ENCODE measurements around the gene FDX2. TPM values are rescaled to one million over a fixed set of nuclear protein-coding genes. Genes with fewer than 3 reads are reported as not detected.
A peak's percentile ranks its signal among the peaks of the same experiment; 100 is the strongest.

The FDX2 gene
- total RNA-seq, 3 donors from 2014 or later (not counting 1 experiment from before 2014, with no cell fraction given) = 1.7 to 4.1 (median 4.0) TPM

GRCh38 chr19:10288662-10289166 lies 27.1 kb downstream of the FDX2 start:
- Mint-ChIP-seq H3K9me3 (no peaks in the 10 kb centered on the region), H3K27ac (peak overlapping the region; percentile 23 to 63), H3K4me3 (peak overlapping the region; percentile 86), H3K27me3 (ENCODE audit: low read depth in 2 of 2) (peaks cover 7 to 40% of the 10 kb centered on the region in 2 donors), H3K4me1 (peaks cover 50 to 69% of the 10 kb centered on the region in 2 donors), H3K36me3 (peaks cover 10% of the 10 kb centered on the region)
- peak in 1 of 2 donors; percentile 45 for DNase-seq
- intact Hi-C loops (cut with micrococcal nuclease) = no loop called here
- peaks cover 24% of the 10 kb centered on the region for H3K36me3 ChIP-seq (ENCODE audit: control insufficient read depth, insufficient read depth, low read length)
- under 1% methylated on average over 22 of the region's 23 CpGs for WGBS (ENCODE audit: insufficient coverage)
- H3K4me1 ChIP-seq (ENCODE audit: control insufficient read depth, insufficient read depth, low read length) = peaks cover 81% of the 10 kb centered on the region
- H3K27ac ChIP-seq (ENCODE audit: low read length) = no peak overlapping the region
- peak overlapping the region; percentile 37 for H3K4me3 ChIP-seq (ENCODE audit: low read length)
- peaks cover 53% of the 10 kb centered on the region for H3K27me3 ChIP-seq (ENCODE audit: control insufficient read depth, insufficient read depth, low read length)
- H3K9me3 ChIP-seq (ENCODE audit: control insufficient read depth, insufficient read depth, low read length) = no peaks in the 10 kb centered on the region
- ATAC-seq = no peak
- no peak for TF ChIP-seq CTCF (IDR thresholded peaks at IDR 0.05)

- peak in 1 of 2 donors; percentile 50 for DNase-seq
- Mint-ChIP-seq H3K36me3 (peaks cover 10% of the 10 kb centered on the region), H3K9me3 (no peaks in the 10 kb centered on the region), H3K27ac (peak within 1 kb of the TSS; percentile 24 to 79), H3K4me1 (peaks cover 36 to 54% of the 10 kb centered on the region in 2 donors), H3K27me3 (ENCODE audit: low read depth in 2 of 2) (peaks cover 0 to 31% of the 10 kb centered on the region in 2 donors), H3K4me3 (peak within 1 kb of the TSS; percentile 59)
- H3K27ac ChIP-seq (ENCODE audit: low read length) = no peak within 1 kb of the TSS
- intact Hi-C loops (cut with micrococcal nuclease) = no loop called here
- peaks cover 31% of the 10 kb centered on the region for H3K36me3 ChIP-seq (ENCODE audit: control insufficient read depth, insufficient read depth, low read length)
- H3K4me1 ChIP-seq (ENCODE audit: control insufficient read depth, insufficient read depth, low read length) = peaks cover 64% of the 10 kb centered on the region
- peaks cover 39% of the 10 kb centered on the region for H3K27me3 ChIP-seq (ENCODE audit: control insufficient read depth, insufficient read depth, low read length)
- no peak within 1 kb of the TSS for H3K4me3 ChIP-seq (ENCODE audit: low read length)
- no peaks in the 10 kb centered on the region for H3K9me3 ChIP-seq (ENCODE audit: control insufficient read depth, insufficient read depth, low read length)
- TF ChIP-seq CTCF (IDR thresholded peaks at IDR 0.05) = no peak
- no peak for ATAC-seq
- 5% methylated on average over 59 of the region's 59 CpGs for WGBS (ENCODE audit: insufficient coverage)
Measured at GRCh38 chr19:10286803-10287737, 28.7 kb downstream of the FDX2 start, which contains the start of gene ICAM4. TSS of gene ICAM4 (plus strand) at chr19:10286955. CDS start at chr19:10287013, 58 bp downstream.

- H3K27me3 Mint-ChIP-seq (ENCODE audit: low read depth in 2 of 2) = peaks cover 0 to 21% of the 10 kb centered on the region in 2 donors
- DNase-seq (no peak), ATAC-seq (no peak)
- no peaks in the 10 kb centered on the region for H3K9me3 Mint-ChIP-seq
- H3K36me3 ChIP-seq (ENCODE audit: control insufficient read depth, insufficient read depth, low read length) = peaks cover 31% of the 10 kb centered on the region
- no peak overlapping the region for H3K4me3 Mint-ChIP-seq
- H3K27ac ChIP-seq (ENCODE audit: low read length) = no peak overlapping the region
- whole genome bisulfite sequencing (ENCODE audit: insufficient coverage) = 87% methylated on average over 3 of the region's 4 CpGs
- TF ChIP-seq CTCF (IDR thresholded peaks at IDR 0.05) = no peak
- intact Hi-C loops (cut with micrococcal nuclease) = no loop called here
- H3K36me3 Mint-ChIP-seq = peaks cover 10% of the 10 kb centered on the region
- H3K4me1 ChIP-seq (ENCODE audit: control insufficient read depth, insufficient read depth, low read length) = peaks cover 55% of the 10 kb centered on the region
- peak overlapping the region in 1 of 2 donors; percentile 79 for H3K27ac Mint-ChIP-seq
- H3K9me3 ChIP-seq (ENCODE audit: control insufficient read depth, insufficient read depth, low read length) = no peaks in the 10 kb centered on the region
- H3K4me3 ChIP-seq (ENCODE audit: low read length) = no peak overlapping the region
- H3K27me3 ChIP-seq (ENCODE audit: control insufficient read depth, insufficient read depth, low read length) = peaks cover 29% of the 10 kb centered on the region
- H3K4me1 Mint-ChIP-seq = peaks cover 22 to 39% of the 10 kb centered on the region in 2 donors
Measured at GRCh38 chr19:10285393-10285792, 30.4 kb downstream of the FDX2 start.

Data from natural killer cell (primary cell).